GM12878 (cell line): Measurements from ENCODE around the gene ENTPD6. TPM values are rescaled to one million over a fixed set of nuclear protein-coding genes. Genes with fewer than 3 reads are reported as not detected.

Source experiments
- ATAC-seq: fragments of 200-7000 bp; cut with Tn5 transposase; 3 replicates; pipeline ENCODE4 v1.9.1; 2020; ENCODE audit warnings: mild to moderate bottlenecking, moderate library complexity
- BruUV-seq: library from RNA; stranded (reverse); fragments of 400-500 nt; replicated peaks from 2 replicates; lab custom pipeline; 2021; lab: Mats Ljungman, UMichigan
- CTCF ChIA-PET: fragments of 300-600 bp; sonication (Branson Sonifier 250); formaldehyde crosslinking; extraction: SDS; loops from one replicate; lab custom pipeline; 2021; ENCODE audit warnings: inconsistent platforms; lab: Yijun Ruan, JAX
- POLR2A ChIA-PET: fragments of 350-600 bp; formaldehyde crosslinking; extraction: SDS; loops from one replicate; lab custom pipeline; 2021; ENCODE audit warnings: inconsistent platforms; lab: Charles Lee
- RAD21 ChIA-PET: fragments of 300-600 bp; sonication (Branson Sonifier 250); formaldehyde crosslinking; loops from one replicate; lab custom pipeline; 2023; ENCODE audit warnings: antibody characterized with exemption; ENCODE audit not compliant: unreplicated experiment; lab: Charles Lee
- SMC1A ChIA-PET: fragments of 300-600 bp; sonication (Branson Sonifier 250); formaldehyde crosslinking; loops from one replicate; lab custom pipeline; 2023; ENCODE audit not compliant: unreplicated experiment, uncharacterized antibody; lab: Charles Lee
- DNase-seq: peaks from one replicate; pipeline ENCODE4 v3.0.0-alpha.2; 2011; ENCODE audit warnings: low read depth, low spot score
- FAIRE-seq: peaks from 3 replicates; lab custom pipeline; 2011; peaks lifted over from hg19 to GRCh38; lab: Jason Lieb, UNC
- H2AFZ ChIP-seq: 2 replicates; pipeline ENCODE4 v1.6.0; 2011; ENCODE audit warnings: low read depth, low read length, control low read depth; ENCODE audit not compliant: control insufficient read depth
- H3K27ac ChIP-seq: 2 replicates; pipeline ENCODE4 v1.5.1; 2011; ENCODE audit warnings: control low read depth; ENCODE audit not compliant: control insufficient read depth, insufficient read depth
- H3K27me3 ChIP-seq, 2 experiments: replicated peaks in 1 of 2; 2 replicates each; pipeline versions ENCODE4 v1.6.0 to v1.6.1; 2011; ENCODE audit warnings: low read length in 1 of 2; ENCODE audit not compliant: control insufficient read depth in 2 of 2, insufficient read depth in 2 of 2
- H3K36me3 ChIP-seq, 2 experiments: 2 replicates each; pipeline ENCODE4 v1.5.1; 2011; ENCODE audit warnings: low read length in 1 of 2; ENCODE audit not compliant: control insufficient read depth in 2 of 2, insufficient read depth in 2 of 2
- H3K4me1 ChIP-seq: 2 replicates; pipeline ENCODE4 v1.6.1; 2011; ENCODE audit warnings: mild to moderate bottlenecking, low read length, moderate library complexity, mixed read lengths; ENCODE audit not compliant: control insufficient read depth, insufficient read depth
- H3K4me2 ChIP-seq: 2 replicates; pipeline ENCODE4 v1.6.0; 2011; ENCODE audit warnings: control low read depth; ENCODE audit not compliant: control insufficient read depth, insufficient read depth
- H3K4me3 ChIP-seq: fragments of 200-600 bp; sonication (generic); 2 replicates; pipeline ENCODE4 v1.5.1; 2016
- H3K79me2 ChIP-seq: 2 replicates; pipeline ENCODE4 v1.6.0; 2011; ENCODE audit warnings: low read length; ENCODE audit not compliant: control insufficient read depth, insufficient read depth
- H3K9ac ChIP-seq: 2 replicates; pipeline ENCODE4 v1.8.0; 2011; ENCODE audit warnings: low read length, control low read depth, mixed read lengths; ENCODE audit not compliant: control insufficient read depth, insufficient read depth
- H3K9me3 ChIP-seq: replicated peaks from 3 replicates; pipeline ENCODE4 v1.5.1; 2011; ENCODE audit warnings: mild to moderate bottlenecking, low read length; ENCODE audit not compliant: control insufficient read depth, insufficient read depth
- H4K20me1 ChIP-seq: 2 replicates; pipeline ENCODE4 v1.6.0; 2011; ENCODE audit not compliant: control insufficient read depth, insufficient read depth
- FOXK2 ChIP-seq: fragments of 450-650 bp; IDR thresholded peaks from 2 replicates; pipeline ENCODE4 v1.6.1; 2017; ENCODE audit warnings: mild to moderate bottlenecking, moderate library complexity
- KDM1A ChIP-seq: fragments of 200-600 bp; sonication (generic); IDR thresholded peaks from 2 replicates; pipeline ENCODE4 v1.6.1; 2016; ENCODE audit warnings: borderline replicate concordance
- RAD51 ChIP-seq: fragments of 450-650 bp; IDR thresholded peaks from 2 replicates; pipeline ENCODE4 v1.6.1; 2016; ENCODE audit warnings: moderate library complexity, mild to moderate bottlenecking, inconsistent platforms
- RUNX3 ChIP-seq: IDR thresholded peaks from 2 replicates; pipeline ENCODE4 v1.6.1; 2012; ENCODE audit warnings: low read length, inconsistent platforms
- TCF12 ChIP-seq: IDR thresholded peaks from 2 replicates; pipeline ENCODE4 v1.6.1; 2011; ENCODE audit warnings: low read depth, mild to moderate bottlenecking, low read length
- whole genome bisulfite sequencing: methylation state at CpG from one replicate; pipeline ENCODE4 v1.1.6; 2016; ENCODE audit warnings: low lambda C conversion rate; ENCODE audit not compliant: insufficient replicate concordance, insufficient coverage; ENCODE audit errors: missing lambda C conversion rate; 5-methylcytosine and 5-hydroxymethylcytosine counted together
- in situ Hi-C: fragments of 300-500 bp; cut with MboI; formaldehyde crosslinking; loops from 9 replicates; pipeline ENCODE4 v1.14.3; 2018; ENCODE audit warnings: mixed read lengths
- intact Hi-C: fragments of 100-400 bp; cut with micrococcal nuclease; formaldehyde crosslinking; loops from one replicate; pipeline ENCODE4 v1.14.2; 2022; ENCODE audit not compliant: unreplicated experiment
- polyA plus RNA-seq, 11 experiments: library from polyadenylated mRNA; depleted of rRNA in 4 of 11; unstranded in 6 of 11; stranded (reverse) in 5 of 11; fragments of >200 nt; fragmentation: Nextera tagmentation in 4 of 11; fragmentation: Illumina TruSeq in 1 of 11; extraction: Ambion mirVana in 4 of 11; extraction: Trizol in 1 of 11; gene quantifications; 1 replicate in 1 of 11; 2 replicates in 10 of 11; pipeline versions ENCODE4 v1.2.1 to v1.2.3, GENCODE V29; 2011 to 2016; ENCODE audit warnings: inconsistent platforms in 2 of 11, missing spikeins in 2 of 11, low read depth in 1 of 11
- total RNA-seq, 4 experiments: library from RNA; depleted of rRNA in 3 of 4; stranded (reverse); fragments of >200 nt in 3 of 4; fragmentation: Illumina TruSeq in 1 of 4; extraction: Trizol in 1 of 4; gene quantifications; 2 replicates each; pipeline versions ENCODE4 v1.2.1 to v1.2.3, GENCODE V29; 2013 to 2021
- TF ChIP-seq, protein P1 (sequence below): fragments of 450-650 bp; IDR thresholded peaks from 2 replicates; pipeline ENCODE4 v1.6.1; 2017; ENCODE audit warnings: antibody characterized with exemption, mild to moderate bottlenecking, moderate library complexity

Gene ENTPD6
- total and polyA plus RNA-seq, 10 of the 15 experiments (the other 5 are each of a cell fraction or from before 2014, with no cell fraction given): 0.53 to 45.4 (median 31.1) TPM

- no peak for TF ChIP-seq KDM1A
- no peak for TF ChIP-seq TCF12
- no peak for TF ChIP-seq RAD51
- no peak for TF ChIP-seq RUNX3
- TF ChIP-seq FOXK2: no peak
- TF ChIP-seq, protein P1, sequence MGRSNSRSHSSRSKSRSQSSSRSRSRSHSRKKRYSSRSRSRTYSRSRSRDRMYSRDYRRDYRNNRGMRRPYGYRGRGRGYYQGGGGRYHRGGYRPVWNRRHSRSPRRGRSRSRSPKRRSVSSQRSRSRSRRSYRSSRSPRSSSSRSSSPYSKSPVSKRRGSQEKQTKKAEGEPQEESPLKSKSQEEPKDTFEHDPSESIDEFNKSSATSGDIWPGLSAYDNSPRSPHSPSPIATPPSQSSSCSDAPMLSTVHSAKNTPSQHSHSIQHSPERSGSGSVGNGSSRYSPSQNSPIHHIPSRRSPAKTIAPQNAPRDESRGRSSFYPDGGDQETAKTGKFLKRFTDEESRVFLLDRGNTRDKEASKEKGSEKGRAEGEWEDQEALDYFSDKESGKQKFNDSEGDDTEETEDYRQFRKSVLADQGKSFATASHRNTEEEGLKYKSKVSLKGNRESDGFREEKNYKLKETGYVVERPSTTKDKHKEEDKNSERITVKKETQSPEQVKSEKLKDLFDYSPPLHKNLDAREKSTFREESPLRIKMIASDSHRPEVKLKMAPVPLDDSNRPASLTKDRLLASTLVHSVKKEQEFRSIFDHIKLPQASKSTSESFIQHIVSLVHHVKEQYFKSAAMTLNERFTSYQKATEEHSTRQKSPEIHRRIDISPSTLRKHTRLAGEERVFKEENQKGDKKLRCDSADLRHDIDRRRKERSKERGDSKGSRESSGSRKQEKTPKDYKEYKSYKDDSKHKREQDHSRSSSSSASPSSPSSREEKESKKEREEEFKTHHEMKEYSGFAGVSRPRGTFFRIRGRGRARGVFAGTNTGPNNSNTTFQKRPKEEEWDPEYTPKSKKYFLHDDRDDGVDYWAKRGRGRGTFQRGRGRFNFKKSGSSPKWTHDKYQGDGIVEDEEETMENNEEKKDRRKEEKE: no peak
These were observed 11.0 kb downstream of the ENTPD6 start for GRCh38 chr20:25206548-25206947.

More at GRCh38 chr20:25206548-25206947, 11.0 kb downstream of the ENTPD6 start:
- no peaks in the 10 kb centered on the region; the same call in 1 of the 2 replicates for H3K79me2 ChIP-seq
- H3K27ac ChIP-seq: no peak overlapping the region
- peaks cover 5% of the 10 kb centered on the region; the same call in 1 of the 2 replicates for H3K4me1 ChIP-seq
- WGBS: 88% methylated on average over 8 of the region's 8 CpGs
- ChIA-PET RAD21 (no interaction called here), SMC1A (no interaction called here), CTCF (no interaction called here), POLR2A (no interaction called here)
- intact Hi-C loops: loop anchor here (10.0 kb wide), 1 partner anchor 58 kb away; no protein-coding TSS in a partner anchor
- BruUV-seq: no TSS peak
- H3K4me2 ChIP-seq: no peak overlapping the region
- in situ Hi-C loops: no loop called here
- H3K9me3 ChIP-seq: no peaks in the 10 kb centered on the region; the same call in 2 of the 3 replicates
- DNase-seq: no peak
- FAIRE-seq: no peak
- ATAC-seq: no peak
- peaks cover 1 to 7% of the 10 kb centered on the region in 2 experiments; a peak in 2 of 4 replicates for H3K36me3 ChIP-seq
- no peak overlapping the region for H3K9ac ChIP-seq
- H3K27me3 ChIP-seq: no peaks in the 10 kb centered on the region
- H2AFZ ChIP-seq: no peak overlapping the region
- no peak overlapping the region for H3K4me3 ChIP-seq
- H4K20me1 ChIP-seq: no peaks in the 10 kb centered on the region
